Hepatocyte (in vitro differentiated cells): ENCODE measurements around the gene IFT172. TPM values are rescaled to one million over a fixed set of nuclear protein-coding genes. Genes with fewer than 3 reads are reported as not detected.
"Not testable (repeated sequence)": the region's sequence is repeated elsewhere in the genome, so short reads cannot be mapped to it uniquely, and the experiment has no call there.

ENCODE experiments used
- DNase-seq: peaks from one replicate; pipeline ENCODE4 v3.0.0-alpha.2; 2016; ENCODE audit warnings: low spot score
- H2AFZ ChIP-seq: fragments of 200-600 bp; sonication (generic); 2 replicates; pipeline ENCODE4 v1.6.0; 2016; ENCODE audit warnings: antibody characterized with exemption, mild to moderate bottlenecking
- H3K27ac ChIP-seq: fragments of 200-600 bp; sonication (generic); 2 replicates; pipeline ENCODE4 v1.5.1; 2016; ENCODE audit warnings: mild to moderate bottlenecking
- H3K27me3 ChIP-seq: fragments of 200-600 bp; sonication (generic); 2 replicates; pipeline ENCODE4 v1.6.1; 2016
- H3K36me3 ChIP-seq: fragments of 200-600 bp; sonication (generic); replicated peaks from 2 replicates; pipeline ENCODE4 v1.5.1; 2016; ENCODE audit warnings: low read depth; ENCODE audit not compliant: insufficient read depth
- H3K4me1 ChIP-seq: fragments of 200-600 bp; sonication (generic); 2 replicates; pipeline ENCODE4 v1.5.1; 2016; ENCODE audit warnings: mild to moderate bottlenecking, moderate library complexity; ENCODE audit not compliant: insufficient read depth
- H3K4me2 ChIP-seq: fragments of 200-600 bp; sonication (generic); 2 replicates; pipeline ENCODE4 v1.6.0; 2016
- H3K4me3 ChIP-seq: fragments of 200-600 bp; sonication (generic); 2 replicates; pipeline ENCODE4 v1.5.1; 2016; ENCODE audit warnings: mild to moderate bottlenecking
- H3K79me2 ChIP-seq: fragments of 200-600 bp; sonication (generic); 2 replicates; pipeline ENCODE4 v1.6.0; 2017; ENCODE audit warnings: mild to moderate bottlenecking
- H3K9me2 ChIP-seq: fragments of 200-600 bp; sonication (generic); replicated peaks from 2 replicates; pipeline ENCODE4 v1.6.0; 2017; ENCODE audit warnings: mild to moderate bottlenecking; ENCODE audit not compliant: insufficient read depth
- H3K9me3 ChIP-seq: fragments of 200-600 bp; sonication (generic); 2 replicates; pipeline ENCODE4 v1.5.1; 2016; ENCODE audit warnings: low read depth, mild to moderate bottlenecking
- H4K20me1 ChIP-seq: fragments of 200-600 bp; sonication (generic); 2 replicates; pipeline ENCODE4 v1.6.0; 2016; ENCODE audit warnings: mild to moderate bottlenecking; ENCODE audit not compliant: insufficient read depth, poor library complexity, severe bottlenecking
- EZH2 ChIP-seq: fragments of 200-600 bp; sonication (generic); IDR thresholded peaks from 2 replicates; pipeline ENCODE4 v1.6.1; 2016; ENCODE audit warnings: antibody characterized with exemption, mild to moderate bottlenecking, borderline replicate concordance
- EZH2phosphoT487 ChIP-seq: fragments of 200-600 bp; sonication (generic); IDR thresholded peaks from one replicate; pipeline ENCODE4 v1.6.1; 2018; ENCODE audit warnings: antibody characterized with exemption, mild to moderate bottlenecking, low read depth, moderate library complexity; ENCODE audit not compliant: unreplicated experiment, severe bottlenecking
- WGBS: methylation state at CpG from one replicate; pipeline ENCODE4 v1.1.6; 2016; ENCODE audit warnings: low lambda C conversion rate; ENCODE audit errors: missing lambda C conversion rate; 5-methylcytosine and 5-hydroxymethylcytosine counted together
- polyA plus RNA-seq: library from polyadenylated mRNA; unstranded; fragments of >200 nt; fragmentation: Nextera tagmentation; extraction: Ambion mirVana; gene quantifications from 2 replicates; pipeline ENCODE4 v1.2.1, GENCODE V29; 2016
- total RNA-seq: library from RNA; depleted of rRNA; stranded (reverse); fragments of >200 nt; gene quantifications from 2 replicates; pipeline ENCODE4 v1.2.3, GENCODE V29; 2014
- TF ChIP-seq, protein P1 (sequence below): fragments of 200-600 bp; sonication (generic); IDR thresholded peaks from 2 replicates; pipeline ENCODE4 v1.5.1; 2016; ENCODE audit warnings: antibody characterized with exemption, mild to moderate bottlenecking; ENCODE audit not compliant: poor library complexity

Gene IFT172, protein sequence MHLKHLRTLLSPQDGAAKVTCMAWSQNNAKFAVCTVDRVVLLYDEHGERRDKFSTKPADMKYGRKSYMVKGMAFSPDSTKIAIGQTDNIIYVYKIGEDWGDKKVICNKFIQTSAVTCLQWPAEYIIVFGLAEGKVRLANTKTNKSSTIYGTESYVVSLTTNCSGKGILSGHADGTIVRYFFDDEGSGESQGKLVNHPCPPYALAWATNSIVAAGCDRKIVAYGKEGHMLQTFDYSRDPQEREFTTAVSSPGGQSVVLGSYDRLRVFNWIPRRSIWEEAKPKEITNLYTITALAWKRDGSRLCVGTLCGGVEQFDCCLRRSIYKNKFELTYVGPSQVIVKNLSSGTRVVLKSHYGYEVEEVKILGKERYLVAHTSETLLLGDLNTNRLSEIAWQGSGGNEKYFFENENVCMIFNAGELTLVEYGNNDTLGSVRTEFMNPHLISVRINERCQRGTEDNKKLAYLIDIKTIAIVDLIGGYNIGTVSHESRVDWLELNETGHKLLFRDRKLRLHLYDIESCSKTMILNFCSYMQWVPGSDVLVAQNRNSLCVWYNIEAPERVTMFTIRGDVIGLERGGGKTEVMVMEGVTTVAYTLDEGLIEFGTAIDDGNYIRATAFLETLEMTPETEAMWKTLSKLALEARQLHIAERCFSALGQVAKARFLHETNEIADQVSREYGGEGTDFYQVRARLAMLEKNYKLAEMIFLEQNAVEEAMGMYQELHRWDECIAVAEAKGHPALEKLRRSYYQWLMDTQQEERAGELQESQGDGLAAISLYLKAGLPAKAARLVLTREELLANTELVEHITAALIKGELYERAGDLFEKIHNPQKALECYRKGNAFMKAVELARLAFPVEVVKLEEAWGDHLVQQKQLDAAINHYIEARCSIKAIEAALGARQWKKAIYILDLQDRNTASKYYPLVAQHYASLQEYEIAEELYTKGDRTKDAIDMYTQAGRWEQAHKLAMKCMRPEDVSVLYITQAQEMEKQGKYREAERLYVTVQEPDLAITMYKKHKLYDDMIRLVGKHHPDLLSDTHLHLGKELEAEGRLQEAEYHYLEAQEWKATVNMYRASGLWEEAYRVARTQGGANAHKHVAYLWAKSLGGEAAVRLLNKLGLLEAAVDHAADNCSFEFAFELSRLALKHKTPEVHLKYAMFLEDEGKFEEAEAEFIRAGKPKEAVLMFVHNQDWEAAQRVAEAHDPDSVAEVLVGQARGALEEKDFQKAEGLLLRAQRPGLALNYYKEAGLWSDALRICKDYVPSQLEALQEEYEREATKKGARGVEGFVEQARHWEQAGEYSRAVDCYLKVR (N-terminal part only)
- 12.2 and 13.0 TPM in 2 replicates for total RNA-seq
- 13.3 and 14.4 TPM in 2 replicates for polyA plus RNA-seq

DNA sequence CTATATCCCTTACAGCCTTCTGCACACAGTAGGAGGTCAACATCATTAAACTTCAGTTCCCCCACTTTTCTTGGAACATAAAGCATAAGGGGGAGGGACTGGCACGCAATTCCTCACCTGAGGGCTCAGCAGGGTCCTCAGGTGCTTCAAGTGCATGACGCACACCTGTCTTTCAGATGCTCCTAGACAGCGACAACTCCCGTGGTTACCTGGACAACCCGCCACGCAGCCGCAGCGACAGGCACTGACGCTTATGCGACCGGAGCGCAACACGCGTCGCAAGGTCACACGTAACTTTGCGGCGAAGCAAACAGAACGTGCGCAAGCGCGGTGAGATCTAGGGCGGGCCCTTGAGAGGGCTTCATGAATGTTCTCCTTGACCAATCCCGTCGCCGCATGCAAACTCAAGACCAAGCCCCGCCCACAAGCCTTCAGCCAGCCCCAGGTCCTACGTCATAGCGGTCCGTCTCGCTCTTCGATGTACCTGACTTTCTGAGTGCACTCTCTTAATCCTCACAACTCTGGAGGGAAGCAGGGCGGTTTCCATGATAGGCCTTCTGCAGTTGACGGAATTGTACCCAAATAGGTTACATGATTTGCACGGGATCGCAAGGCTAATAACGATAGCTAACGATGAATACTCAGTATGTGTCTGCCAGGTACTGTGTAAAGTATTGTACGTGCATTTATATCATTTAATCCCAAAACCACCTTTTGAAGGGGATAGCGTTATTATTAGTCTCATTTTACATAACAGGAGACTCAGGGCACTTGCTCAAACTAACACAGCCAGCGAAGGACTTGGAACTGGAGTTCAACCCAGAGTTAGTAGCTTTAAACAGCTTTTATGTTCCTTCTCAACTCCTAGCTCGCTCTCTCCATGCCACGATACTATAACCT is at the start of gene IFT172:
Gene IFT172 (minus strand): TSS at position 246 of the 900 bp plus-strand sequence. CDS start 90 bp downstream, at position 156.
- Histone ChIP-seq H3K27me3 (no peaks in the 10 kb centered on the region), H3K79me2 (peaks cover 8% of the 10 kb centered on the region), H3K36me3 (no peaks in the 10 kb centered on the region), H4K20me1 (no peaks in the 10 kb centered on the region), H3K9me2 (no peaks in the 10 kb centered on the region), H3K9me3 (no peaks in the 10 kb centered on the region), H2AFZ (peak within 1 kb of the TSS; percentile 66), H3K4me2 (peak within 1 kb of the TSS; percentile 79), H3K27ac (peak within 1 kb of the TSS; percentile 74), H3K4me3 (peak within 1 kb of the TSS; percentile 18), H3K4me1 (peaks cover 10% of the 10 kb centered on the region)
- peak; percentile 100 for DNase-seq
- WGBS, result 10% methylated on average over 43 of the region's 43 CpGs
- TF ChIP-seq, protein P1, sequence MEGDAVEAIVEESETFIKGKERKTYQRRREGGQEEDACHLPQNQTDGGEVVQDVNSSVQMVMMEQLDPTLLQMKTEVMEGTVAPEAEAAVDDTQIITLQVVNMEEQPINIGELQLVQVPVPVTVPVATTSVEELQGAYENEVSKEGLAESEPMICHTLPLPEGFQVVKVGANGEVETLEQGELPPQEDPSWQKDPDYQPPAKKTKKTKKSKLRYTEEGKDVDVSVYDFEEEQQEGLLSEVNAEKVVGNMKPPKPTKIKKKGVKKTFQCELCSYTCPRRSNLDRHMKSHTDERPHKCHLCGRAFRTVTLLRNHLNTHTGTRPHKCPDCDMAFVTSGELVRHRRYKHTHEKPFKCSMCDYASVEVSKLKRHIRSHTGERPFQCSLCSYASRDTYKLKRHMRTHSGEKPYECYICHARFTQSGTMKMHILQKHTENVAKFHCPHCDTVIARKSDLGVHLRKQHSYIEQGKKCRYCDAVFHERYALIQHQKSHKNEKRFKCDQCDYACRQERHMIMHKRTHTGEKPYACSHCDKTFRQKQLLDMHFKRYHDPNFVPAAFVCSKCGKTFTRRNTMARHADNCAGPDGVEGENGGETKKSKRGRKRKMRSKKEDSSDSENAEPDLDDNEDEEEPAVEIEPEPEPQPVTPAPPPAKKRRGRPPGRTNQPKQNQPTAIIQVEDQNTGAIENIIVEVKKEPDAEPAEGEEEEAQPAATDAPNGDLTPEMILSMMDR, result no peak
- TF ChIP-seq EZH2phosphoT487 (no peak), EZH2 (no peak)

DNA sequence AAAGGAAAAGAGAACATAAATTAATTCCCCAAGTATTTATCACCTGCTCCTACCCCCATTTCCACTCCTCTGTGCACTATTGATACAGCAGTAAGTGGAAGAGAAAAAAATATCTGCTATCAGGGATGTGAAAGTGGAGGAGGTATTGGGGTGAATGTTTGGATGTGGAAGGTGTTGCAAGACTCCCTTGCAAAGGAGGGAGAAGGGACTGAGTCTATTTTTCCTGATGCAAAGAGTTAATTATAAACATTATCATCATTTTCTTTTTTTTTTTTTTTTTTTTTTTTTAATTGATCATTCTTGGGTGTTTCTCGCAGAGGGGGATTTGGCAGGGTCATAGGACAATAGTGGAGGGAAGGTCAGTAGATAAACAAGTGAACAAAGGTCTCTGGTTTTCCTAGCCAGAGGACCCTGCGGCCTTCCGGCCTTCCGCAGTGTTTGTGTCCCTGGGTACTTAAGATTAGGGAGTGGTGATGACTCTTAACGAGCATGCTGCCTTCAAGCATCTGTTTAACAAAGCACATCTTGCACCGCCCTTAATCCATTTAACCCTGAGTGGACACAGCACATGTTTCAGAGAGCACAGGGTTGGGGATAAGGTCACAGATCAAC is 49.4 kb upstream of the IFT172 start:
- H2AFZ ChIP-seq, DNase-seq, H3K9me2 ChIP-seq, H3K36me3 ChIP-seq, H4K20me1 ChIP-seq, H3K79me2 ChIP-seq, H3K4me3 ChIP-seq, H3K4me1 ChIP-seq, H3K4me2 ChIP-seq, H3K9me3 ChIP-seq, H3K27ac ChIP-seq, H3K27me3 ChIP-seq: not testable (repeated sequence)
- WGBS, result no CpG with 5 or more reads among the region's 6 CpGs

DNA sequence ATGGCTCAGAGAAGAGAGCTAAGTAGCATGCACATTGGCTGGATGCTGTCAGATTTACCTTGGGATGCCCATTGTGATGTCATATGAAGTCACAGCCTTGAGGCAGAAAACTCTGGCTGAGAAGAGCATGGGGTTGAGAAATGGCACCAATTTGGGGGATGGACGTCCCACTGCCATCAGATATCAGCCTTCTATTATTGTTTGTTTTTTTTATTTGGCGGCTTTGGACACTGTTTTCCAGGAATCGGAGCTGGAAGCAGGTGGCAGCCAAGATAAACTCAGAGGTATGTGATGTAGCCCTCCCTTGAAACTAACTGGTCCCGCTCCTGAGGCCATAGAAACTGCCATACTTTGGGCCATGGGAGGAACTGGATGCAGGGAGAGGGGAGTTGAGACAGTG is 47.7 kb upstream of the IFT172 start:
- no peak overlapping the region for H3K4me3 ChIP-seq
- no peak overlapping the region for H3K27ac ChIP-seq
- no peak for DNase-seq
- no peak overlapping the region for H3K4me2 ChIP-seq
- no peaks in the 10 kb centered on the region for H3K9me2 ChIP-seq
- no peak overlapping the region for H2AFZ ChIP-seq
- H3K27me3 ChIP-seq, result no peaks in the 10 kb centered on the region
- no peaks in the 10 kb centered on the region for H3K4me1 ChIP-seq
- H3K36me3 ChIP-seq, result no peaks in the 10 kb centered on the region
- no peak for TF ChIP-seq EZH2phosphoT487
- TF ChIP-seq, protein P1, result no peak
- no peak for TF ChIP-seq EZH2
- 88% methylated on average over 4 of the region's 4 CpGs for WGBS
- H3K9me3 ChIP-seq, result no peaks in the 10 kb centered on the region
- H3K79me2 ChIP-seq, result no peaks in the 10 kb centered on the region
- no peaks in the 10 kb centered on the region for H4K20me1 ChIP-seq
